Smooth muscle cell (in vitro differentiated cells): ENCODE results near the gene DIAPH1. TPM values are rescaled to one million over a fixed set of nuclear protein-coding genes. Genes with fewer than 3 reads are reported as not detected.

Experiments
- DNase-seq: peaks from one replicate; lab custom pipeline; 2025; ENCODE audit not compliant: unreplicated experiment; lab: John Stamatoyannopoulos, UW
- H2AFZ ChIP-seq: fragments of 200-600 bp; sonication (generic); 2 replicates; pipeline ENCODE4 v1.6.0; 2016; ENCODE audit warnings: antibody characterized with exemption, low read depth, mild to moderate bottlenecking
- H3F3A ChIP-seq: fragments of 200-600 bp; sonication (generic); 2 replicates; pipeline ENCODE4 v1.6.0; 2017; ENCODE audit warnings: antibody characterized with exemption, low read depth
- H3K27ac ChIP-seq: fragments of 200-600 bp; sonication (generic); 2 replicates; pipeline ENCODE4 v1.5.1; 2016; ENCODE audit warnings: low read depth, mild to moderate bottlenecking
- H3K27me3 ChIP-seq: fragments of 200-600 bp; sonication (generic); 2 replicates; pipeline ENCODE4 v1.6.1; 2016; ENCODE audit warnings: low read depth, mild to moderate bottlenecking
- H3K36me3 ChIP-seq: fragments of 200-600 bp; sonication (generic); 2 replicates; pipeline ENCODE4 v1.5.1; 2016; ENCODE audit warnings: low read depth
- H3K4me1 ChIP-seq: fragments of 200-600 bp; sonication (generic); 2 replicates; pipeline ENCODE4 v1.5.1; 2016; ENCODE audit warnings: low read depth
- H3K4me2 ChIP-seq: fragments of 200-600 bp; sonication (generic); 2 replicates; pipeline ENCODE4 v1.6.0; 2016; ENCODE audit warnings: mild to moderate bottlenecking
- H3K4me3 ChIP-seq: fragments of 200-600 bp; sonication (generic); 2 replicates; pipeline ENCODE4 v1.5.1; 2016; ENCODE audit warnings: mild to moderate bottlenecking
- H3K79me2 ChIP-seq: fragments of 200-600 bp; sonication (generic); 2 replicates; pipeline ENCODE4 v1.6.0; 2016; ENCODE audit warnings: low read depth, mild to moderate bottlenecking
- H3K9ac ChIP-seq: fragments of 200-600 bp; sonication (generic); 2 replicates; pipeline ENCODE4 v1.6.0; 2016; ENCODE audit warnings: low read depth
- H3K9me3 ChIP-seq: fragments of 200-600 bp; sonication (generic); replicated peaks from 2 replicates; pipeline ENCODE4 v1.5.1; 2016; ENCODE audit warnings: low read depth
- H4K20me1 ChIP-seq: fragments of 200-600 bp; sonication (generic); 2 replicates; pipeline ENCODE4 v1.6.0; 2016; ENCODE audit warnings: low read depth
- CTCF ChIP-seq: fragments of 200-600 bp; sonication (generic); IDR thresholded peaks from 2 replicates; pipeline ENCODE4 v1.5.1; 2017; ENCODE audit warnings: borderline replicate concordance, mild to moderate bottlenecking, antibody characterized with exemption; ENCODE audit not compliant: insufficient read depth, poor library complexity, severe bottlenecking
- WGBS: methylation state at CpG from one replicate; pipeline ENCODE4 v1.1.7; 2016; ENCODE audit warnings: low lambda C conversion rate; 5-methylcytosine and 5-hydroxymethylcytosine counted together
- polyA plus RNA-seq: library from polyadenylated mRNA; unstranded; fragments of >200 nt; fragmentation: Nextera tagmentation; extraction: Ambion mirVana; gene quantifications from 2 replicates; pipeline ENCODE4 v1.2.1, GENCODE V29; 2016
- total RNA-seq: library from RNA; depleted of rRNA; stranded (reverse); fragments of >200 nt; gene quantifications from 2 replicates; pipeline ENCODE4 v1.2.3, GENCODE V29; 2014

DIAPH1 gene
- total and polyA plus RNA-seq, 2 experiments from 2014 or later: 15.4 to 26.7 TPM

GRCh38 chr5:141557681-141558136 lies 61.1 kb downstream of the DIAPH1 start:
- Histone ChIP-seq H3K4me1 (peaks cover 16% of the 10 kb centered on the region), H3K9ac (peak overlapping the region; percentile 89), H3K27me3 (no peaks in the 10 kb centered on the region), H4K20me1 (no peaks in the 10 kb centered on the region), H3K79me2 (no peaks in the 10 kb centered on the region), H2AFZ (peak overlapping the region; percentile 41), H3K27ac (peak overlapping the region; percentile 97), H3K36me3 (no peaks in the 10 kb centered on the region), H3F3A (peaks cover 9% of the 10 kb centered on the region), H3K9me3 (no peaks in the 10 kb centered on the region), H3K4me3 (no peak overlapping the region), H3K4me2 (peak overlapping the region; percentile 58)
- 30% methylated on average over 11 of the region's 11 CpGs for WGBS
- peak; percentile 86 for TF ChIP-seq CTCF
- peak; percentile 63 for DNase-seq

- Histone ChIP-seq H3K4me2 (no peak overlapping the region), H3K27me3 (no peaks in the 10 kb centered on the region), H3K79me2 (peaks cover 4% of the 10 kb centered on the region), H3K4me1 (no peaks in the 10 kb centered on the region), H3K9ac (no peak overlapping the region), H3F3A (no peaks in the 10 kb centered on the region), H3K27ac (no peak overlapping the region), H4K20me1 (no peaks in the 10 kb centered on the region), H3K36me3 (peaks cover 33% of the 10 kb centered on the region), H2AFZ (no peak overlapping the region), H3K9me3 (peaks cover 26% of the 10 kb centered on the region), H3K4me3 (no peak overlapping the region)
- 95% methylated on average over 5 of the region's 5 CpGs for WGBS
- TF ChIP-seq CTCF: no peak
- no peak for DNase-seq
Observed at GRCh38 chr5:141547921-141548320, 70.9 kb downstream of the DIAPH1 start.

GRCh38 chr5:141547488-141547887 lies 71.3 kb downstream of the DIAPH1 start:
- H3K27ac ChIP-seq: no peak overlapping the region
- WGBS: 100% methylated on average over 1 of the region's 1 CpG
- H3K9me3 ChIP-seq: peaks cover 26% of the 10 kb centered on the region
- DNase-seq: no peak
- H3K4me3 ChIP-seq: no peak overlapping the region
- no peaks in the 10 kb centered on the region for H3F3A ChIP-seq
- no peak for TF ChIP-seq CTCF
- no peak overlapping the region for H3K4me2 ChIP-seq
- H3K36me3 ChIP-seq: peaks cover 33% of the 10 kb centered on the region
- no peaks in the 10 kb centered on the region for H3K27me3 ChIP-seq
- no peak overlapping the region for H3K9ac ChIP-seq
- H2AFZ ChIP-seq: no peak overlapping the region
- H3K79me2 ChIP-seq: peaks cover 4% of the 10 kb centered on the region
- no peaks in the 10 kb centered on the region for H4K20me1 ChIP-seq
- no peaks in the 10 kb centered on the region for H3K4me1 ChIP-seq

GRCh38 chr5:141543053-141543452 lies 75.7 kb downstream of the DIAPH1 start:
- DNase-seq: no peak
- H4K20me1 ChIP-seq: no peaks in the 10 kb centered on the region
- H3K27me3 ChIP-seq: no peaks in the 10 kb centered on the region
- H3K4me1 ChIP-seq: no peaks in the 10 kb centered on the region
- no peak for TF ChIP-seq CTCF
- no peak overlapping the region for H3K27ac ChIP-seq
- H3K4me2 ChIP-seq: no peak overlapping the region
- WGBS: 46% methylated on average over 2 of the region's 2 CpGs
- H3K79me2 ChIP-seq: no peaks in the 10 kb centered on the region
- H3K36me3 ChIP-seq: peaks cover 22% of the 10 kb centered on the region
- no peak overlapping the region for H2AFZ ChIP-seq
- no peak overlapping the region for H3K9ac ChIP-seq
- no peak overlapping the region for H3K4me3 ChIP-seq
- peaks cover 18% of the 10 kb centered on the region for H3K9me3 ChIP-seq
- no peaks in the 10 kb centered on the region for H3F3A ChIP-seq
